ENCODE measurements around the gene PI4KB.
A peak's percentile ranks its signal among the peaks of the same experiment; 100 is the strongest.
"Not testable (repeated sequence)": the region's sequence is repeated elsewhere in the genome, so short reads cannot be mapped to it uniquely, and the experiment has no call there.

The PI4KB gene

GRCh38 chr1:151281225-151281968, 45.8 kb downstream of the PI4KB start:
- peak; percentile 92 for DNase-seq (ENCODE audit: low read depth)

- DNase-seq (ENCODE audit: low read depth): no peak
Observed at GRCh38 chr1:151277249-151277648, 50.0 kb downstream of the PI4KB start.

DNA sequence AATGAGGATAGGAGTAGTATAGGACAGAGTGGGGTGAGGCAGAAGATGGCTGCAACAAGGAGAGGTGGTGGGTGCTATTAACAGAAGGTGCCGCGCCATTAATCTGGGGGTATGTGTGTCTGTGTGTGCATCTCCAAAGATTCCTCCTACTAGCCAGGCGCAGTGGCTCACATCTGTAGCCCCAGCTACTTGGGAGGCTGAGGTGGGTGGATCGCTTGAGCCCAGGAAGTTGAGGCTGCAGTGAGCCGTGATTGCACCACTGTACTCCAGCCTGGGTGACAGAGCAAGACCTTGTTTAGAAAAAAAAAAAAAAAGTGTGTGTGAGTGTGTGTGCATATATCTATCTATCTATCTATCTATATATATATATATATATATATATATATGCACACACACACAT, 51.9 kb downstream of the PI4KB start:
- DNase-seq (ENCODE audit: low read depth): not testable (repeated sequence)

DNA sequence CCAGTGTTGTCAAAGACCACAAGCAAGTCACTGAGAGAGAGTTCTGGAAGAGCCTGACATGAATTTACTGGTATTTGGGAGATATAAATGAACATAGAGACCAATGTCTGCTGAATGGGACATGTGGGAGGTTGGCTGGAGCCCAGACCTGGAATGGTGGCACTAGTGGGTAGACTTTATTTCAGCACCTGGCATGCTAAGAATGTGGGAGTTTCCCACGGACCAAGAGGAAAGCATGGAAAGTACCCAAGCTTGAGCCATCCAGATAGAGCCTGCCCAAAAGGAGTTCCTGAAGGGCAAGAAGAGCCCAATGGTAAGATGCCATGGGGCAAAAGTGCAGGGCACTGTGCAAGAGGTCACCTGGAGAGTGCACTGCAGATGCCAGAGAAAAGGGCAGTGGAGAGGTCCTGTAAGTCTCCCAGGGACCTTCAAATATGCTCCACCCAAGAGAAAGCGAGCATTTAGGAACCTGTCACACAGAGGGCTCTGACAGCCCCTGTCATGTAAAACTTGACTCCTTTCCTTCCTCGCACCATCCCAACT, 53.2 kb downstream of the PI4KB start:
- no peak for DNase-seq (ENCODE audit: low read depth)

GRCh38 chr1:151267760-151268159, 59.5 kb downstream of the PI4KB start:
- DNase-seq (ENCODE audit: low read depth): no peak

DNA sequence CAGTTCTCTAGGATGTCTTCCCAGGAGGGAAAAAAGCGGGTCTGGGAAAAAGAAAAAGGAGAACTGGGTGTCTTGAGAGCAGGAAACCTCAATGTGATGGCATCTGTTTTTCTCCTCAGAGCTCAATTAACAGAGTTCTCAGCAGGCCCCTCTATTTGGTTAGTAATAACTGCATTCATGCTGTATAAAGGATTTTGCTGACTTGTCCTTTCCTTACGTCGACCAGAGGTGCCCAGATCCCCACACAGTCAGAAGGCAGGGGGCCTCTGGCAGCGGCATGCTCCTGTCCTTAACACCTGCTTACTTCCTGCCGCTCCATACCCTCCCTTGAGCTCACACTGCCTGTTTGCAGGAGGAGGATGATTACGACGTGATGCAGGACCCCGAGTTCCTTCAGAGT, 60.4 kb downstream of the PI4KB start:
- DNase-seq (ENCODE audit: low read depth): no peak

GRCh38 chr1:151266315-151266714, 60.9 kb downstream of the PI4KB start:
- no peak for DNase-seq (ENCODE audit: low read depth)

- no peak for DNase-seq (ENCODE audit: low read depth)
Observed at GRCh38 chr1:151265446-151266236, 61.6 kb downstream of the PI4KB start.

- DNase-seq (ENCODE audit: low read depth): no peak
Observed at GRCh38 chr1:151259351-151259750, 67.9 kb downstream of the PI4KB start.

DNA sequence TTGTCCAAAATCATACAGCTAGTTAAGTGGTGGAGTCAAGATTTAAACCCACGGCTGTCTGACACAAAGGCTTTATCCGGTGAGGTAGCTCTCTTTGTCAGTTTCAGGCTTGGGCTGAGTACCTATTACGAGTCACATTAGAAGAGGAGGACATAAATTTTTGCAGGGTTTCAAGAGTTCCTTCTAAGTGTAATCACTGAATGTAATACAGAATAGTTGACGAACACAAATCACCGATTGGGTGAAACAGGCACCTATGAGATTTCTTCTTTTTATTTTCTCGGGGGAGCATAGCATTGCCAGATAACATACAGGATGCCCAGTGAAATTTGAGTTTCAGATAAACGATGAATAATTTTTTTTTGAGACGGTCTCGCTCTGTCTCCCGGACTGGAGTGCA, 71.8 kb downstream of the PI4KB start:
- no peak for DNase-seq (ENCODE audit: low read depth)

DNA sequence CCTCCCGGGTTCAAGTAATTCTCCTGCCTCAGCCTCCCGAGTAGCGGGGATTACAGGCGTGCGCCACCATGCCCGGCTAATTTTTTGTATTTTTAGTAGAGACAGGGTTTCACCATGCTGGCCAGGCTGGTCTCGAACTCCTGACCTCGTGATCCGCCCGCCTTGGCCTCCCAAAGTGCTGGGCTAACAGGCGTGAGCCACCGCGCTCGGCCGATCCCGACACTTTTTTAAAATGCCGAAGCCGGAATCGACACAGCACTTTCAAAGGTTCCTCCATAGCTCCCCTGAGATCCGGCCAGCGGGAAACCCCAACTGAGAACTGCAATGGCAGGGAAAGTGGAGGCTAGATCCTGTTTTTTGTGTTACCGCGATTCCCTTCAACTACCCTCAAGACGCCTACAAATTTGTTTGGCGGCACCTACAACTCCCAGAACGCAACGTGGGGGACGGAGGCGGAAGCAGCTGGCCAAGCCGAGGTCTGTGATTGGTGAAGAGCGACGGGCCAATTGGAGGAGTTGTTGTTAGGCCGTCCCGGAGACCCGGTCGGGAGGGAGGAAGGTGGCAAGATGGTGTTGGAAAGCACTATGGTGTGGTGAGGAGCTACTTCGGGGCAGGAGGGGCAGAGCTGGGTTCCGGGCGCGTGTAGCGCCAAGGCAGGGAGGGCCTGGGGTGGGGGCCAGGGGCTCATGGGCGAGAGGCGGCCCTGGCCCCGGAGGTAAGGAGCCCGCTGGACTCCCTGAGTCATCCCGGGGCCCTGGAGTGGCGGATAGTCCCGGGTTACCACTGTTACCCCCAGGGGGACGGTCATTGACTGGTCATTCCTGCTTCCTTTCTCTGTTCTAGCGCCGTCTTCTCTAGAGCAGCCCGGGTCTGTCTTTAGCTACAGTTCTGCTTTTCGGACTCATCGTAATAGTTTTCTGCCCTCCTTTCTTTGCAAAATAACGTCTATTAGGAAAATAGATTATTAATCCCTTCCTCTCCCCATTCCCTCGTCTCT, 72.7 kb downstream of the PI4KB start, which contains the start of gene PSMD4:
Gene PSMD4 (plus strand): TSS at position 518 of the 997 bp plus-strand sequence. CDS start 49 bp downstream, at position 567.
- peak; percentile 77 for DNase-seq (ENCODE audit: low read depth)

DNA sequence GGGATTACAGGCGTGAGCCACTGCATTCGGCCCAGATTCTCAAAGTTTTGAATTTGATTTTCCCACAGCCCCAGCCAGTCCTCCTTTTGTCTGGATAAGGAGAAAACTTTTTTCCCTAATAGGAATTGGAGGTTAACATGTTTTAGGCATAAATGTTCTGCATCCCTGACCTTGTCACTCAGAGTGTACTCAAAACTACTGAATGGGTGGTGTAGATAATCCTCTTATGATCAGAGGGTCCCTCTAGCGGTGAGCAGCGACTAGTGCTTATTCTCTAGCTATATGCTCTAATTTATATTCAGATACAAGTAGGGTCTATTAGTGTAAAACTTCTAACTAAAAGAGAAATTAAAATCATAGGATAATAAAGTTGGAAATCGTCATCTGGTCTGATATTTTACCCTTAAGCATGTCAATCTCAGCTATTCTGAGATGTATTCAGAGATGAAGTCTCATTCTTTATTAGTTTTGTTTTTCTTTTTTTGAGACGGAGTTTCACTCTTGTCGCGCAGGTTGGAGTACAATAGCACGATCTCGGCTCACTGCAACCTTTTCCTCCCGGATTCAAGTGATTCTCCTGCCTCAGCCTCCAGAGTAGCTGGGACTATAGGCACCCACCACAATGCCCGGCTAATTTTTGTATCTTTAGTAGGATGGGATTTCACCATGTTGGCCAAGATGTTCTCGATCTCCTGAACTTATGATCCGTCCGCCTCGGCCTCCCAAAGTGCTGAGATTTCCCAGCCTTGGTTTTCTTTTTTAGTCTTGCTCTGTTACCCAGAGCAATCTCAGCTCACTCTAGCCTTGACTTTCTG, 75.4 kb downstream of the PI4KB start:
- peak; percentile 15 for DNase-seq (ENCODE audit: low read depth)

GRCh38 chr1:151246786-151247185, 80.4 kb downstream of the PI4KB start:
- DNase-seq (ENCODE audit: low read depth): no peak

DNA sequence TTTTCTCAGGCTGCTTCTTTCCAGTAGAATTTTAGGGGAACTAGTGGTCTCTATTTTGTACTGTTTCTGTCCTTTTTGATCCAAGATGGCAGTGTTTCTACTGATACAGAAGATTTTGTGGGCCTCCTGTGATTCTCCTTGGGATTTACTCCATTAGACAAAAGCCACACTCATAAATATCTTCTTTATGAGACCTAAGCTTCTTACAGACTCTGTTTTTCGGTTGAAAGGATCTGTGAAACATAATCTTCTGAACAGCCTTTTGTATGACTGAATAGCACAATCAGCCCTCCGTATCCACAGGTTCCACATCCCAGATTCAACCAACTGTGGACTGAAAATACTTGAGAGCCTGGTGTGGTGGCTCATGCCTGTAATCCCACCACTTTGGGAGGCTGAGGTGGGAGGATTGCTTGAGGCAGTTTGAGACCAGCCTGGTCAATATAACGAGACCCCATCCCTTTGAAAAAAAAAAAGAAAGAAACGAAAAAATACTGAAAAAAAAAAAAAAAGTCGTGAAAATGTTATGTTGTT, 83.5 kb downstream of the PI4KB start:
- no peak for DNase-seq (ENCODE audit: low read depth)

DNA sequence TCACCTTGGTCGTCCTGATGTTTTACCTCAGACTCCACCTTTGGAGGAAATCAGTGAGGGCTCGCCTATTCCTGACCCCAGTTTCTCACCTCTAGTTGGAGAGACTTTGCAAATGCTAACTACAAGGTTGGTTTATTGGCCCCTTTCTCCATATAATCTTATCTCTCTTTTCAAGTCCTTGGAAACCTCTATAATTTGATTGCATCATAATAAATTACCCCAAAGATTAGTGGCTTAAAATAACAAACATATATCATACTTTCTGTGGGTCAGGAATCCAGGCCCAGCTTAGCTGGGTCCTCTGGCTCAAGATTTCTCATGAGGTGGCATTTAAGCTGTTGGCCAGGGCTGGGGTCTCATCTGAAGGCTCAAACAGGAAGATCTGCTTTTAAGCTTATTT, 84.8 kb downstream of the PI4KB start:
- no peak for DNase-seq (ENCODE audit: low read depth)
